Fibroblast of skin of left quadriceps (primary cell): Measurements from ENCODE around the gene RNF157.

Source experiments
- DNase-seq, 2 experiments: peaks; one replicate each; pipeline ENCODE4 v3.0.0-alpha.2; 2013; ENCODE audit warnings: low read depth in 2 of 2

The RNF157 gene

GRCh38 chr17:76140661-76141211 is 99.6 kb downstream of the RNF157 start:
- no peak for DNase-seq

- no peak for DNase-seq
These were observed 100.3 kb downstream of the RNF157 start for GRCh38 chr17:76139801-76140660.

- no peak for DNase-seq
These were observed 101.2 kb downstream of the RNF157 start for GRCh38 chr17:76138896-76139752.

GRCh38 chr17:76138234-76138895 is 101.9 kb downstream of the RNF157 start:
- DNase-seq: no peak

- no peak for DNase-seq
These were observed 102.7 kb downstream of the RNF157 start for GRCh38 chr17:76137351-76138233.

GRCh38 chr17:76137001-76137350 is 103.3 kb downstream of the RNF157 start:
- DNase-seq: no peak

GRCh38 chr17:76136276-76137000 is 103.9 kb downstream of the RNF157 start:
- DNase-seq: no peak

- DNase-seq: no peak
These were observed 104.5 kb downstream of the RNF157 start for GRCh38 chr17:76135810-76136188.

GRCh38 chr17:76134911-76135809 is 105.1 kb downstream of the RNF157 start:
- DNase-seq: no peak

- DNase-seq: no peak
These were observed 107.5 kb downstream of the RNF157 start for GRCh38 chr17:76132574-76133338.

- DNase-seq: no peak
These were observed 108.4 kb downstream of the RNF157 start for GRCh38 chr17:76131692-76132573.

- no peak for DNase-seq
These were observed 109.1 kb downstream of the RNF157 start for GRCh38 chr17:76131051-76131691.

GRCh38 chr17:76130473-76130872 is 109.8 kb downstream of the RNF157 start:
- no peak for DNase-seq

- DNase-seq: no peak
These were observed 114.4 kb downstream of the RNF157 start for GRCh38 chr17:76125922-76126321.

GRCh38 chr17:76125391-76125675 is 115.0 kb downstream of the RNF157 start:
- no peak for DNase-seq

- no peak for DNase-seq
These were observed 115.5 kb downstream of the RNF157 start for GRCh38 chr17:76124582-76125390.
